NCI-H345 treated with DMSO at 0.1 percent for 48 hours (cell line): ENCODE measurements around the gene ZNF777.
A peak's percentile ranks its signal among the peaks of the same experiment; 100 is the strongest.
"Not testable (repeated sequence)": the region's sequence is repeated elsewhere in the genome, so short reads cannot be mapped to it uniquely, and the experiment has no call there.

Experiments used
- DNase-seq: peaks from one replicate; lab custom pipeline; 2025; ENCODE audit not compliant: unreplicated experiment; lab: John Stamatoyannopoulos, UW

Gene ZNF777

DNA sequence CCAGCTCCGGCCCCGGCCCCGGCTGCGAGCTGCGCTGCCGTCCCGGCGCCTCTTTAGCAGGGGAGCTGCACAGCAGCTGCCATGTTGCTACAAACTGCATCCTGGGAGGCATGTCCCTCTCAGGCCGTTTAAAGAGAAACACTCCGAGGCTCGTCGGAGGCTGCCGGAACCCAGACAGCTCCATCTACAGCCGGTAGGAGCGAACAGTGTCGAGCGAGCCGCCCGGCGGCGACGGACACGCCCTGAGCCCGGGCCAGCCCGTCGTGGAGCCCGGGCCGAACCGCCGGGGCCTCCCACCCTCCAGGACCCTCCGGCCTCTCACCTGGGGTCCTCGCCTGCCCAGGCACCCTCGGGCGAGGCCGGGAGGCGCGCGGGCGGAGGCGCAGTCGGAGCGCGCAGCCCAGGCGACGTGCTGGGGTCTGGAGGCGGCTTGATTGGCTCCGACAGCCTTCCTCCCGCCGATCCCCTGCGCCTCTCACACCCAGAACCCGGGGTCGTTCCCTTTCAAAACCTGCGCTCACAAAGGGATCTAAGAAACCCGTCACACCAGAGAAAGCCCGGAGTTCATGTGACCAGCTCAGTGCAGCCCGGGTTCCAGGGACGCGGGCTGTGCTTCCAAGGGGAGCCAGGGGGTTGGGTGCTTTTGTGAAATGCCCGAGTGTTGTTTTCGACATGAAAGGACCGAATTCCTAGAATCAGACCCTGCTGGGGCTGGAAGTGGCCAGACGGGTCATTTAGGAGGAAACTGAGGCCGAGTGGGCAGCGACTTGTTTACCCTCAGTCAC is at the start of gene ZNF777:
Gene ZNF777, minus strand, starts transcription at position 570 of the 785 bp plus-strand sequence. CDS start 5,040 bp downstream, outside the sequence.
- peak; percentile 26 for DNase-seq

DNA sequence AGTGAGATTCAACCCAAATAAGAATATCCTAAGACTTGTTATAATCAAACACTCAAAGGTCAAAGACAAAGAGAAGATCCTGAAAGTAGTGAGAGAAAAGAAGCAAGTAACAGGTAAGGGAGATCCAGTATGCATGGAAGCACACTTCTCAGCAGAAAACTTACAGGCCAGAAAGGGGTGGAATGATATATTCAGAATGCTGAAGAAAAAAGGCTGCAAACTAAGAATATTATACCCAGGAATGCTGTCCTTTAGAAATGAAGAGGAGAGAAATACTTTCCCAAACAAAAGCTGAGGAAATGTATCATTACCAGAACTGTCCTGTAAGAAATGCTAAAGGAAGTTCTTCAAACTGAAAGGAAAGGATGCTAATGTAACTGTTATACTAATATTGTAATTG is 49.4 kb upstream of the ZNF777 start:
- DNase-seq, result no peak

DNA sequence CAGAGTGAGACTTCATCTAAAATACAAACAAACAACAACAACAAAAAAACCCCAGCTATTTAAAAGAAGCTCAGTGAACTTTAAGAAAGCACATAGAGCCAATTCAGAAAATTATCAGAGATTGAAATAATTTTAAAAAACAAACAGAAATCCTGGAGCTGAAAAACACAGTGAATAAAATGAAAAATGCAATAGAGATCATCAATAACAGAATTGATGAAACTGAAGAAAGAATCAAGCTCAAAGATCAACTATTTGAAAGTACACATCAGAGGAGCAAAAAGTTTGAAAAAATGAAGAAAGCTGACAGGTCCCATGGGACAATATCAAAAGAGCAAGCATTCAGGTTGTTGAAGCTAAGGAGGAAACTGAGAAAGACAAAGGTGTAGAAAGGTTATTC is 48.9 kb upstream of the ZNF777 start:
- DNase-seq, result no peak

DNA sequence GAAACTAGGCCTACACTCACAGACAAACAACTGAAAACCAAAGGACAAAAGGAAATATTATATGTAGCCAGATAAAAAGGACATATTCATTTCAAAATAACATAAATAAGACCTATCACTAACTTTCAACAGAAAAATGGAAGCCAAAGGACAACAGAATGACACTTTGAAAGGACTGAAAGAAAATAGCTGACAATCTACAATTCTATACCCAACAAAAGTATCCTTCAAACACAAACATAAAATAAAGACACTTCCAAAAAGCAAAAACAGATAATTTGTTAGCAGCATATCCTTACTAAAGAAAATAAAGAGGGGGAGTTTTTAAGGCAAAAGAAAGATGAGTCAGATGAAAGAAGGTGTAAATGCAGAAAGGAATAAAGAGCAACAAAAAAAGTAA is 44.7 kb upstream of the ZNF777 start:
- DNase-seq, result no peak

DNA sequence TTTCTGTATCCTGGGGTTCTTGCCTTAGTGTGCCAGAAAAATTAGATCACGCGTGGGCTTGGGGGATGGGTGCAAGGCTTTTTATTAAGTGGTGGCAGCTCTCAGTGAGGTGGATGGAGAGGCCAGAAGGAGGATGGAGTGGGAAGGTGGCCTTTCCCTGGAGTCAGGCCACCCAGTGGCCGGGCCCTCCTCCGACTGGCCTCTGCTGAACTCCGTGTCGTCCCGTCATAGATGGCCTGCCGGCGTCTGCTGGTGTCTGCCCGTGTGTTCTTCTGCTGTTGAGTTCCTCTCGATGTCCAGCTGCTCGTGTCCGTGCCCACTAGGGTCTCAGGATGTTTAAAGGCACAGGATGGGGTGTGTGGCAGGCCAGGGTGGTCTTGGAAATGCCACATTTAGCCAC is 40.8 kb upstream of the ZNF777 start:
- no peak for DNase-seq

DNA sequence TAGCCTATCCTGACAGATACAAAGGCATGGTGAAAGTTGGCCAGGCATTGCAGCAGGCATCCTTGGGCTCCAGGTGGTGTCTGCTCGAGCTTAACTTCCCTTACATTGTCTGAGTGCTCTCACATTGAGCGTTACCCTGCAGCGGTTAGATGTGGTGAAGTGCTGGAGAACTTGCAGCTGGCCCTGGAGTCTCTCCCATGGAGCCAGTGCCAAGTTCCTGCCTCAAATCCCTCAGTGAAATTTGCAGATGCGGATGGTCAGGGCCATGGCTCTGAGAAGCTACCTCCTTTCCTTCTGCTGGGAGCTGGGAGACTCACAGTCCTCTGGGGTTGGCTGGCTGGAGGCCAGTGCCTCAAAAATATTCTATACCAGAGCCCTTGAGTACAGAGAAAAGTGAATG is 40.0 kb upstream of the ZNF777 start:
- DNase-seq, result no peak

DNA sequence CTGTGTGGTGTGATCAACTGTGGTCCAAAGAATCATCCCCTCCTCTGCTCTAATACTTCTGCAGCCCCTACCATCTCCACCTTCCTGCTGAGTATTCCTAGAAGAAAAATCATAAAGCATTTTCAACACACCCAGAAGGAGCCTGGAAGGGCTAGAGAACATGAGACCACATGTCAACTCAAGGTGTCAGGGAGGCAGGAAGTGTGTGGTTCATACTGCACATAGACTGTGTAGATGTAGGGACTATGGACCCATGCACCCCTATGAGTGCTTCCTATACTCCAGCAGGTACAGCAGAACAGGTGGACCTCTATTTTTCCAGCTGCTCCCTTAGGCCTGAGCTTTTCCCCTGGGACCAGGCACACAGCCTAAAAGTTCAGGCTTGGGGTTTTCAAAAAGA is 39.3 kb upstream of the ZNF777 start:
- DNase-seq, result no peak

DNA sequence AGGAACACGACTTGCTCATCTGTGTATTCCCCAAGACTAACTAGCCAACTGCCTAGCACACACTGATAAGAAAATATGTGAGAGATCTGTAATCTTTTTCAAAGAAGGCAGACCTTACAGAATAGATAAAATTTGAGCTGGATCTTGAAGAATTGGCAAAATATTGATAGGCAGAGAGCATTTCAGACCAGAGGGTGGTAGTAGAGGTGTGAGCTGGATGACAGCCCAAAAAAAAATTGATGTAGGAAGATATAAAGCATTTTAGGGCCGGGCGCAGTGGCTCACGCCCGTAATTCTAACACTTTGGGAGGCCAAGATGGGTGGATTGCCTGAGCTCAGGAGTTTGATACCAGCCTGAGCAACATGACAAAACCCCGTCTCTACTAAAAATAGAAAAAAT is 37.9 kb upstream of the ZNF777 start:
- DNase-seq, result no peak

DNA sequence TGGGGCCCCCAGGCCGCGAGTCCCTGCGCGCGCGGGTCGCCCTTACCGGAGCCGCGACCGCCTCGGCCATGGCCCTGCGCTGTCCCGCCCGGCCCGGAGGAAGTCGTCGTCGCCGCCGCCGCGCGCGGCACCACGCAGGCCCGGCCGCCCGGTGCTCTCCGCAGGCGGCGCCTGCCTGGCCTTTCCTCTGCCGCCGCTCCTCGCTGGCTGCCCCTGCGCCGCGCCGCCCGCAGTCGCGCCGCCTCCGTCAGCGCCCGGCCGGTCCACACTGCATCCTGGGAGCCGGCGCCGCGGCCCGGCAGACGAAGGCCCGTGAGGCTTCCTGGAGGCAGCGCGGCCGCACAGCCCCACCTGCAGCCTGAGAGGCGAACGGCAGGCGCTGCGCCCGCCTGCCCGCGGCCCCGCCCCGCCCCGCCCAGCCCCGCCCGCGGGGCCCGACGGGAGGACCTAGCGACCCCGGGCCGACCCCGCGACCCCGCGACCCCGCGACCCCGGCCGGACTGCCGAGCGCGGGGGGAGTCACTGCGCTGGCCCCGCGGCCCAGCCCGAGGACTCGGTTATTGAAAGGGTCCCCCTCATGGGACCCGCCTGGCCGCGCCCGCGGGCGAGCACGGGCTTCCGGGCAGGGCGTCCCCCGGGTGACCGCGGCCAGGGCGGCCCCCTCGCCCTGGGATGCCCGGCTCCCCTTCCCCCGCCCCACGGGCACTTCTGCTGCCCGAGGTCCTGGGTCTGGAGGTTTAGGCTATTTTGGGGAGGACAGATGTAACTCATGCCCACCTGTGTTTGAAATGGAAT is 36.8 kb upstream of the ZNF777 start, which contains the start of gene ZNF746:
Gene ZNF746, minus strand, starts transcription at position 343 of the 795 bp plus-strand sequence. Its CDS starts 273 bp downstream, at position 70.
- DNase-seq, result peak; percentile 19

DNA sequence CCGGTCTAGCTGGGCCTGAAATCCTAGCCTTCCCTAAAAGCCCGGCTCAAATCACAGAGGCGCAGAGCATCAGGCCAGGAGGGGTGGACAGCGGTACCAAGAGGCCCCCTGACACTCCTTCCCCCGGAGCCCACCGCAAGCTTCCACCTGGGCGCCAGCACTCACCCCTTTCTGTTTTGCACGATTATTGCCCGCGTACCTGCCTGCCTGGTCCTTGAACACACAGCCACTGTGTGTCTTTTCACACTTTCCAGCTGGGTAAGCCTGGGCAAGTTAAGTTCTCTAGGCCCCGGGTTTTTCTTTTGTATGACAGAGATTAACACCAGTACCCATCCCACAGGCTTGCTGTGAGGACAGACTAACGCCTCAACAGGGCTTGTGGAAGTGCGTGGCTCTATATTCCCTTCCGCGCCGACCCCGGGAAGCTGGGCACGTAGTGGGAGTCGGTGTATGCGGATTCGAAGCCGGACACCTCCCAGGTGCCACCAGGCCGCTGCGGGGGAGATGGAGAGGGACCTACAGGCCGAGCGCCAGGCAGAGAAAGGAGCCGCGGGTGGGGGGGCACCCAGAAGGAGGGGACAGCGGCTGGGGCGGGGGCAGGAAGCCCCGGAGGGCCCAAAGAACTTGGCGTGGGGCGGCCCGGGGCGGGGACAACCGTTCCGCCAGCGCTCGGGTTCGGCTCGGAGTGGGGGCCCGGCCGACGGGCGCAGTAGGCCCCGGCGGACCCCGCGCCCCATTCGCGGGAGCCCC is 36.0 kb upstream of the ZNF777 start:
- no peak for DNase-seq

DNA sequence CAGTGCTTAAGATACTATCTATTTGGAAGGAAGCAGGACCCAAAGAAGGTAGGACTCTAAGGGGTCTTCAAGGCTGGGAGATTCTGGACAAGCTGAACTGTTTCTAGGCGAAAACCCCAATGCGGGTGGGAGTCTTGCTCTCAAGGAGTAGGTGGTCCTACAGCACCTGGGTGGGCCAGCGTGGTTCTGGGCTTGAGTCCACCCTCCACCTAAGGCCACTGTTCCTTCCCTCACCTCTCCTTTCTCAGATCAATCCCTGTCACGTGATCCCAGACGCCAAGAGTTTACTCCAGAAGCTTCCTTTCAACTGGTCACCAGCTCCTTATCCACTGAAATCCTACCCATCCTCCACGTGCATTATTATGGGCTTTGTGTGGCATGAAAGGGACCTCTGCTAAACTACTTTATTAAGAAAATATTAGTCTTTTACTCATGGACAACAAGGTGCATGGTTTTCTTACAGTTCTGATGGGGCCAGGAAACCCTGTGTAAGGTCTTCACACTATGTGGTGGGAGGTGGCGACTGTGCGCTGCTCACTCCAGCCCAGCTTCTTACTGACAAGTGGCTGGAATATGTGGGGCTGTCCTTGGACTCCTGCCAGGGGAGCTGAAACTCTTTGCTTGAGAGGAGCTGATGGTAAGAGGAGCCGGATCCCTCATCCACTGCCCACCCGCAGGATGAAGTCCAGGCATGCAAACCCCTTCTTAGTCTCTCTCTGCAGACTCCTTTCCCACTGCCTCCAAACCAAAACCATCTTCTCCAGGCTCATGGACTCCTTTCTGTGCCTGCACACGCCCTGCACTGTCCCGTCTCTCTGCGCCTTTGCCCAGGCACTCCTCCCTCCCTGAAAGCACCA is 35.2 kb upstream of the ZNF777 start:
- DNase-seq, result peak; percentile 8

DNA sequence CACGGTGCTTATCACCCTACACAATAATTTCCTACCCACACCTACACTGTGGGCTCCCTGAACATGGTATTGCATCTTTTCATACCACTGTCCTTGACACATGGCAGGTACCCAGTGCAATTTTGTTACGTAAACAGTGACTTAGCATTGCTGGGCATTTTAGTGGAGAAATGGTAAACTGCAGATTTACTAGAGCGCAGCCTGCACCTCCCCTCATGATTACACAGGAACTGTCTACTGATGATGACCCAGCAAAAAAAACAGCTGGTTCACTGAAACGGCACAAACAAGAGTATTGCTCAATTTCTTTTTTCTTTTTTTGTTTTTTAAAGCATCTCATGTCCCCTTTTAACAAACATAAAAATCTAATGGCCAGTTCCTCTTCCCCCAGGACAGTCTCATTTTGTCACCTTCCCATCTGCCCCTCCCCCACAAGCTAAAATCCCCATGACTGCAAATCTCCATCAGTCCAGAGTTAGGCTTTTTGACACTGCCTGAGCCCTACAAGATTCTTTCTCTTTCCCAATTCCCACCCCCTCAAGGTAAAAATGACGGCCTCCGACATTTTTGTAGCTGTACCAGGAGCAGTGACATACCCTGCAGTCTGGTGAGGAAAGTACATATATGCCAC is 34.0 kb upstream of the ZNF777 start:
- no peak for DNase-seq

DNA sequence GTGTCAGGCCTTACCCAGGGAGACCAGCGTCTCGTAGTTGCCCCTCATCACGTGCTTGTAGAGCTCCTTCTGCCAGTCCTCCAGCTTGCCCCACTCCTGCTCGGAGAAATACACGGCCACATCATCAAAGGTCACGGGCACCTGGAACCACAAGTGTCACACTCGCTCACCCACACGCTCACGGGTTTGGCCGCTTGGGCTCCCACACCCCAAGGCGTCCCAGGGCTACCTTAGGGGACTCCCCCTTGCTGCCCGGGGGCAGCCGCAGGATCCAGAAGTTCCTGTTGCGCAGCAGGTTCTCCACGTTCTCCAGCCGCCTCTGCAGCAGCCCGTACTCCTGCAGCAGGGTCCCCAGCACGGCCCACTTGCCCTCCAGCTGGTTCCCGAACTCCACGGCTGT is 33.1 kb upstream of the ZNF777 start:
- not testable (repeated sequence) for DNase-seq

DNA sequence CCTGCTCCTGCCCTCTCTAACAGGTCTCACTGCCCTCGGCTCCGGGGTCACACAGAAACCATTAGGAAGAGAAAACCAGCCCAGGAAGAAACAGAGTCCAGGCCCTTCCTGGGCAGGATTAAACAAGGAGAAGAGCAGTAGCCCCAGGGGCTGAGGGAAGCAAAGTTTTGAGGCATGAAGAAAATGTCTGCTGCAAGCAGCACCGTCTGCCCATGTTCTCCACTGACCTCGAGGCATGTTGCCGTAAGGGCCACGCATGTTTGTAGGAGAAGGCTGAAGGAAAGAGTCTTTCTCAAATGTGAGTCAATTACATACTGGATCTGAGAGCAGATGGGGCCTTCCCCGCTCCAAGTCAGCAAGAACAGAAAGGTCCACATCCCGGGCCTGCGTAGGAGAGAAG is 32.5 kb upstream of the ZNF777 start:
- no peak for DNase-seq

DNA sequence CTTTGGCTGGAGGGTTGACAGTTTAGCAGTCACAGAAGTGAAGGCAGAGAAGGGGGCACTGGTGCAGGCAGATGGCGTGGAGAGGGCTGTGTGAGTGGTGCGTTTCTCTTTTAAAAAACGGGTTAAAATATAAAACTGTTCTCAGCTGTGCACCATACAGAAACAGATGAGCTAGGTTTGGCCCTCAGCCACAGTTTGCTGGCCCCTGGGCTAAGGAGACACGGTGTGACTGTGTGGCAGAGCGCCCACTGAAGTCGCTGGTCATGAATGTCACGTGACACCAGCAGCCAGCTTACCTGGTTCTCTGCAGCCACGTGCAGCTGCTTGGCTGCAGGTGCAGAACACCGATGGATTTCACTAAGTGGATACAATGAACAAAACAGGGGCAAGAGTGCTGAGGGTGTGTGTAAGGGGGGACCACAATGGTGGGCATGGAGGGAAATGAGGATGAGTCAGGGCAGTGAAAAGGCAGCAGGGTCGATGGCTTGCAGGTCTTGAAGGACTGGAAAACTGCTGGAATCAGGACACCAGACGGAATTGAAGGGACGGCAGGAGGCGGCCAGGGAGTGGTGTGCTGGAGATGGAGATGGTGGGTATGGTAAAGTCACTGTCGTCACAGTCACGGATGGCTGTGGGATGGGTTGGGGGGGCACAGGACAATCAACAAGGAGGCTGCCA is 29.4 kb upstream of the ZNF777 start:
- DNase-seq, result no peak

DNA sequence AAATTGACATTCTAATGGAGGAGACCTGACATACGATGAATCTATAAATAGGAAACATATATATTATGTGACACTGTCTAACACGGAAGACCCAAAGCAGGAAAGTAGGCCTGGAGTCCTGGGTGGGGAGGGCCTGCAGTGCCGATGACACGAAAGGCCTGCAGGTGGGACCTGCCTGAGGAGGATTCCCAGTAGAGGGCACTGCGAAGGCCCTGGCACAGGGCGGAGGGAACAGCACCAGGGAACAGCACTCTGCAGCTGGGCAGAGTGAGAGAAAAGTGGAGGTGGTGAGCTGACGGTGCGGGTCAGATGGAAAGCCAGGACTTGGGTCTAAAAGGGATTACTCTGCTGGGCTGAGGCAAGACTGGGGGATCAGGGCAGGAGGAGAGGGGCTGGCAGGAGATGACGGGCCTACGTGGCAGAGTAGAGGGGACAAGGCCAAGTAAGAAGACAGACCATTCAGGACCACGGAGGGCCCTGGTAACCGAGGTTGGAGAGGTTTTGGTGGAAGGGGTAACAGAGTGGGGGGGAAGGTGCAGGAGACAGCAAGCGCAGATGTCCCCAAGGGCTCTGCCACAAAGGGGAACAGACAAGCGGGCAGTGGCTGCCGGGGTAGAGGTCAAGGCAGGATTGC is 28.6 kb upstream of the ZNF777 start:
- no peak for DNase-seq

DNA sequence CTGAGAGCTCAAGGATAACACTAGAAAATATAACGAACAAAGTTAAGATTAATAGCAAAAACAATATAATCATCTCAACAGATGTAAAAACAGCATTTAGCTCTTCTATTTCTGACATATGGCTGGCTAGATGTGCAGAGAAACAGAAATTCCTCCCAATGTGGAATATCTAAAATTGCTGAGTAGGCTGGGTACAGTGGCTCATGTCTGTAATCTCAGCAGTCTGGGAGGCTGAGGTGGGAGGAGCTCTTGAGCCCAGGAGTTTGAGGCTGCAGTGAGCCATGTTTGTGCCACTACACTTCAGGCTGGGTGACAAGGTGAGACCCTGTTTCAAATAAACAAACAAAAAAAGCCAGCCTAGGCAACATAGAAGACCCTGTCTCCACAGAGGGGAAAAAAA is 18.7 kb upstream of the ZNF777 start:
- DNase-seq, result no peak

DNA sequence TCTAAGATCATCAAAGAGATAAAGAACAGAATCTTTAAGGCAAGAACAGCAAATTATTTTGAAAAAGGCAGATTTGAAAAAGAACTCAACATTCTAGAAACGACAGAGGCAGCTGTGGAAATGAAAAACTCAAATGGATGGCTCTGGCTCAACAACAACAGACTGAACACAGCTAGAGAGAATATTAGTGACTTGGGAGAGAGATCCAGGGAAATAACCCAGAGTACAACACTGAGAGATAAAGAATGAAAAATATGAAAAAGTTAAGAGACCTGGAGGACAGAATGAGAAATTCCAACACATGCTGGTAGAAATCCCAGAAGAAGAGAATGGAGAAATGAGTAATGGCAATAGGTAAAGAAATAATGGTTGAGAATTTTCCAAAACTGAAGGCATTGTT is 17.9 kb upstream of the ZNF777 start:
- no peak for DNase-seq
